GM12873 (cell line): ENCODE data around the gene LGI4.

ENCODE experiments used
- TF ChIP-seq, protein P1 (sequence below): IDR thresholded peaks from 2 replicates; pipeline ENCODE4 v1.5.1; 2012; ENCODE audit warnings: low read depth, mild to moderate bottlenecking, moderate library complexity, low read length, control low read depth; ENCODE audit not compliant: insufficient read depth; ENCODE audit errors: missing control alignments

The LGI4 gene

DNA sequence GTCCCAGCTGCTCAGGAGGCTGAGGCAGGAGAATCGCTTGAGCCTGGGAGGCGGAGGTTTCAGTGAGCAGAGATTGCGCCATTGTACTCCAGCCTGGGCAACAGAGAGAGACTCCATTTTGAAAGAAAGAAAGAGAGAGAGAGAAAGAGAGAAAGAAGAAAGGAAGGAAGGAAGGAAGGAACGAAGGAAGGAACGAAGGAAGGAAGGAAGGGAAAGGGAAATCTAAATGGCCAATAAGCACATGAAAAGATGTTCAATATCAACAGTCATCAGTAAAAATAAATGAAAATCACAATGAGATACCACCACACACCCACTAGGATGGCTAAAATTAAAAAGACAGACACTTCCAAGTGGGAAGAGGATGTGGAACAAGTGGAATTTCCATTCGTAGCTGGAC lies 39.4 kb upstream of the LGI4 start:
- TF ChIP-seq, protein P1, sequence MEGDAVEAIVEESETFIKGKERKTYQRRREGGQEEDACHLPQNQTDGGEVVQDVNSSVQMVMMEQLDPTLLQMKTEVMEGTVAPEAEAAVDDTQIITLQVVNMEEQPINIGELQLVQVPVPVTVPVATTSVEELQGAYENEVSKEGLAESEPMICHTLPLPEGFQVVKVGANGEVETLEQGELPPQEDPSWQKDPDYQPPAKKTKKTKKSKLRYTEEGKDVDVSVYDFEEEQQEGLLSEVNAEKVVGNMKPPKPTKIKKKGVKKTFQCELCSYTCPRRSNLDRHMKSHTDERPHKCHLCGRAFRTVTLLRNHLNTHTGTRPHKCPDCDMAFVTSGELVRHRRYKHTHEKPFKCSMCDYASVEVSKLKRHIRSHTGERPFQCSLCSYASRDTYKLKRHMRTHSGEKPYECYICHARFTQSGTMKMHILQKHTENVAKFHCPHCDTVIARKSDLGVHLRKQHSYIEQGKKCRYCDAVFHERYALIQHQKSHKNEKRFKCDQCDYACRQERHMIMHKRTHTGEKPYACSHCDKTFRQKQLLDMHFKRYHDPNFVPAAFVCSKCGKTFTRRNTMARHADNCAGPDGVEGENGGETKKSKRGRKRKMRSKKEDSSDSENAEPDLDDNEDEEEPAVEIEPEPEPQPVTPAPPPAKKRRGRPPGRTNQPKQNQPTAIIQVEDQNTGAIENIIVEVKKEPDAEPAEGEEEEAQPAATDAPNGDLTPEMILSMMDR = no peak

DNA sequence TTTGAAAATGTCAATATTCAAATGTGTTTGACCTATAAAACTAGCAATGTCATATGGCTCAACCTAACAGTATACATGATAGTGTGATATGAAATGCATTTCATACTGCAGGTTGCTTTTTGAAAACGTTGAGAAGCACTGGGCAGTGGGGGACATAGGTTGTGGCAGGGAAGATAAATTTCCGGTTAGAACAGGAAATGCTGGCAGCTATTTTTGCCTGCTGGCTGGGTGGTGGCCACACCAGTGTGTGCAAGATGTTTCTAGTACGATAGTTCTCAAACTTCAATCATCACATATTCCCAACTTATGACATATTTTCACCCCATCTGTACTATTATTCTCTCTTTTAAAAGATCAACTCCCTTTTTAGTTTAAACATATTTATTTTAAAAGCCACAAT lies 36.9 kb upstream of the LGI4 start:
- TF ChIP-seq, protein P1 = no peak

DNA sequence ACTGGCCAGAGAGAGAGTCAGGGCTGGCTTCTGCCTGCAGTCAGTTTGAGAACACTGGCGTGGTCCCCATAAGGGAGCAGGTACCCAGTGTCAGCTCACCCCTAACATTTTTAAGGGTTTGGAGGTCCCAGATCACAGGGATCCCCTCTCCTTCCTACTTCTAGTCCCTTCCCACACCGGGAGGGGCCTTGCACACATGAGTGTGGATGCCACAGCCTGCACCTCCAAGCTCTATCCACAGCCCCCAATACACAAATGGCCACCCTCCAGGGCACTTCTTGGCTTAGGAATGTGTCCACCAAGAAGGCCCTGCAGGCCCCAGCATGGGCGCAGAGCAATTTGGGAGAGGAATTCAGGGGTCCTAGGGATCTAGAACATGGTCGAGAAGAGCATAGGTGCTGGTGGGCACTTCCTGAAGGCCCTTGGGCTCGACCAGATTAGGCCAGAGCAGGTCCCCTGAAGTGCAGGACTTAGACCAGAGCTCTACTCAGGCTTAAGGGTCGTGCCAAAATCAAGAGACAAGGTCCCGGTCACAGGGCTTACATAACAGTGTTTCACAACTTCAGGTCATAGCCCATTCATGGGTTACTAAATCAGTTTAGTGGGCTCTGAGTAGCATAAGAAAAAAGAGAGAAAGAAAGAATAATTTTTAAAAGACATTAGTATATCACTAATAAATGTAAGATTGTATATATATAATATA lies 35.7 kb upstream of the LGI4 start:
- TF ChIP-seq, protein P1 = no peak

DNA sequence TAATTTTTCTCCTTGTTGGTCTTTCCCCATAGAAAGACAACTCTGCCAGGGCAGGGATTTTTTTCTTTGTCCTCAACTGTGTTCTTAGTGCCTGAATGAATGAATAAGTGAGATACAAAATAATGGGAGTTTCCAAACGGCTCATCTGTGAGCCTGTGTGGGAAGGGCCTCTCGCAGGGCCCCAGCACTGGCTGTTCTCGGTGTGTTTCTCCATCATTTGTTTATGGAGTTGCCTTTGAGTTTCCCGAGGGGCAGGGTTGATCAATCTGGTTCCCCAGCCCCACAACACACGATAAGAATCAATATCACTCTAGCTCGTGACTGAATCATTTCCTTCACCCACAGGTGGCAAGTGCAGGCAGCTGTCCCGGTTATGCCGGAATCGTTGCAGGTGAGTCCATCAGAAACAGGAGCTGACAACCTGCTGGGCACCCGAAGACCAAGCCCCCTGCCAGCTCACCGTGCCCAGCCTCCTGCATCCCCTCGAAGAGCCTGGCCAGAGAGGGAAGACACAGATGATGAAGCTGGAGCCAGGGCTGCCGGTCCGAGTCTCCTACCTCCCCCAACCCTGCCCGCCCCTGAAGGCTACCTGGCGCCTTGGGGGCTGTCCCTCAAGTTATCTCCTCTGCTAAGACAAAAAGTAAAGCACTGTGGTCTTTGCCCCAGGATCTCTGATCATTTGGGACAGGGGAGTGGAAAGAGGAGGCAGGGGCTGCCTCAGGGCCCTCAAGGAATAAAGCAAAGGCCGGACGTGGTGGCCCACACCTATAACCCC lies 34.5 kb upstream of the LGI4 start:
- TF ChIP-seq, protein P1 = no peak

DNA sequence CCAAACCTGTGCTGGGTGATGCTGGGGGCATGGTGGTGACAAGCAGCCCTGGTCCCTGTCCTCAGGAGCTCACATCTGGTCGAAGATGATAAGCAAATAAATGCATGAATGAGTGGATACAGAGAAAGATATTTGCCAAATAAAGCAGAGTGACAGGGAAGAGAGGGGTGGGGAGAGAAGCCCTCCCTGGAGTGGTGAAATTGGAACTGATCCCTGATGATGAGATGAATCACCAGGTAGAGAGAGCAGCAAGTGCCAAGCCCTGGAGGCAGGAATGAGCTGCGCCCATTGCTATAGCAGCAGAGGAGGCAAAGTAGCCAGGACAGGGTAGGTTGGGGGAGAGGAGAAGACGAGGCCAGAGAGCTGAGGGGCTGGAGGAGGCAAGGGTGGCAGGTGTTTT lies 33.3 kb upstream of the LGI4 start:
- TF ChIP-seq, protein P1 = no peak

DNA sequence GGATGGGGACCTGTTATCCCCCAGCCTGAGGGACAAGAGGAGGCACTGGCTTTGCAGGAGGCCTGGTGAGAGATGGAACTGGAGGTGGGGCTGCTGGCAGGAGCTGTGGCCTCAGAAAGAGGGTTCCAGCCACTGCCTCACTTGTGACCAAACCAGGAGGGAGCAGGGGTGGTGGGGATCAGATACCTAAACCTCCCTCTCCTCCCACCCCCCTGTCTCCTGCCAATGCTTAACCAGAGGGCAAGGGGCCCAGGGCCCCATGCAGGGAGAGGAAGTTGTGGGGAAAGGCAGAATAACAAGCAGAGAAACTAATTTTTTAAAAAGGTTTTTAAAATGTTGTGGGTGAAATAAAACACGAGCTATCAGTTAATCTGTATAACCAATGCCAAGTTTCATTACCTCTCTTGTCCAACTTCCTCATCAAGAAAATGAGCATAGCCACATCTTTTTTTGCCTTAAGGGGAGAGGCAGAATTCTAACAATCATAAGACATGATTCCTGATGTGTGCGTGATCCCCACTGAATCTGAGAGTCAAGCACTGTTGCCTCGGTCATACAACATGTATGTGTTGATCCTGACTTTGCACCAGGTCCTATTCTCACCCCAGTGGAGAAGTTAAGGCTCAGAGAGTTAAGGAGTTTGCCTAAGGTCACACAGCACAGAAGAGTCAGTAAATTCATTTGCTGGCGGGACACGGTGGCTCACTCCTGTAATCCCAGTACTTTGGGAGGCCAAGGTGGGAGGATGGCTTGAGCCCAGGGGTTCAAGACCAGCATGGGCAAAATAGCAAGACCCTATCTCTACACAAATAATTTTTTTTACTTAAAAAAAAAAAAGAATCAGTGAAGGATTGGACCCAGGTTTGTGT lies 32.6 kb upstream of the LGI4 start:
- TF ChIP-seq, protein P1 = no peak
